Activated CD4-positive, alpha-beta T cell treated with anti-CD3 and anti-CD28 coated beads, Interleukin-2, amount 50 U/mL, for 24 hours (primary cell): ENCODE data around the gene POLR3E.

Experiments used
- DNase-seq, 2 donors: peaks; one replicate each; pipeline ENCODE4 v3.0.0-alpha.2; 2020; ENCODE audit warnings: low read depth in 1 of 2, low spot score in 1 of 2

The POLR3E gene

DNA sequence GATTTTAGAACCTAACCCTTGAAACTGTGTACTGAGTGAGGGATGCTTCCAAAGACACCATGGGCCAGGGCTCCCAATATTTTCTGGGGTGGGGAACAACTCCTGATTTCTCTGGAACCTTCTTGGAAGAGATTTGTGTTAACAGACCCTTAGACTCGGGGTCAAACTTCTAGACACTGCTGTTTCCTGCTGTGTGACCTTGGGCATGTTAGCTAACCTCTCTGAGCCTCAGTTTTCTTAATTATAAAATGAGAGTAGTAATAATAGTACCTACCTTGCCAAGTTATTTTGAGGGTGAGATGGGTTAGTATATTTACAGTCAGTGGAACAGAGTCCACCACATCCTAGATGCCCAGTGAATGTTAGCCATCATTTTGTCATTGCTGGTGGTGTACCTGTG lies 18.8 kb downstream of the POLR3E start:
- DNase-seq = no peak

DNA sequence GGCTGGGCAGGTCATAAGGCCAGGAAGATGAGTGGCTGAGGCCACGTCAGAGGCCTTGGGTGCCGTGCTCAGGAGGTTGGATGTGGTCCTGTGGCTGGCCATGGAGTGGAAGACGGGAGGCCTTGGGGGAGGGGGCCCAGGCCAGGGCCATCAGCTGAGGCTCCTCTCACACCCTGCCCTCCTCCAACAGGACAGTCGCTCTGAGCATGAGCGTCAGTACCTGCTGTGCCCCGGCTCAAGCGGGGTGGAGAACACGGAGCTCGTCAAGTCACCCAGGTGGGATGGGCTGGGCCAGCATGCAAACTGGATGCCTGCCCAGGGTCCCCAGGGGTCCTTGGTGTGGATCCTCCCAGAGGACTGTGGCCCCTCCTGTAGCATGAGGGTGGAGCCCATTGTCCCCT lies 19.2 kb downstream of the POLR3E start:
- DNase-seq = no peak

DNA sequence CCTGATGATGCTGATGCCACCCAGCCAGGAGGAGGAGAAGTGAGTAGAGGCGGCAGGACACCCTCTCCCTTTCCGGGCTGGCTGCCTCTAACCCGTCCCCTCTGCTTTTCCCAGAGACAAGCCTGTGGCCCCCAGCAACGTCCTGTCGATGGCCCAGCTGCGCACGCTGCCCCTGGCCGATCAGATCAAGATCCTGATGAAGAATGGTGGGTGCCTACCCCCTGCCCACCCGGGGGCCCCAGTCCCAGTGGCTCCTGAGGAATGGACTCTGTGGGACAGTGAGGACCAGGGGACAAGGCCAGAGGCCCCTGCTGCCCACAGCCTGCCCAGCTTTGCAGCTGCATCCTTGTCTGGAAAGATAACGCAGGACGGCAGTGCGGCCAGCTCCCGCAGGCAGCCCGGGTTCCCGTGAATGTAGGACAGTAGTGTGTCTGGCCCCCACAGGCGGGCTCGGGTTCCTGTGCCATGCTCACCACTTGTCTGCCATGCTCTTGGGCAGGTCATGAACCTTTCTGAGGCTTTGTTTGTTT lies 19.9 kb downstream of the POLR3E start:
- DNase-seq = no peak

DNA sequence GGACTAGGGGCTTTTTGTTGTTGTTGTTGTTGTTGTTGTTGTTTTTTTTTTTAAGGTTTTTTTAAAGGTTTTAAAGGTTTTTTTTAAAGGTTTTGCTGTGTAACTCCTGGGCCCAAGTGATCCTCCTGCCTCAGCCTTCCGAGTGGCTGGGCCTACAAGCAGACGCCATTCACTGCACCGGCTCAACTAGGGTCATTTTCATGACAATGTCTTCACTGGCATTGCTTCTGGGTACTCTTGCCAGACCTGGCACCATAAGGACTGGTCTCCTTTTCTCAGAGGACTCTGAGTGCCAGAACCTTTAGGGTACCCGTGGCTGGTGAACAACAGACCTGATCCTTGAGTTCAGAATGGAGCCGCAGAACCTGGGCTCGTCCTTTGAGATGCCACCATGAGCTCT lies 20.4 kb downstream of the POLR3E start:
- DNase-seq = no peak

DNA sequence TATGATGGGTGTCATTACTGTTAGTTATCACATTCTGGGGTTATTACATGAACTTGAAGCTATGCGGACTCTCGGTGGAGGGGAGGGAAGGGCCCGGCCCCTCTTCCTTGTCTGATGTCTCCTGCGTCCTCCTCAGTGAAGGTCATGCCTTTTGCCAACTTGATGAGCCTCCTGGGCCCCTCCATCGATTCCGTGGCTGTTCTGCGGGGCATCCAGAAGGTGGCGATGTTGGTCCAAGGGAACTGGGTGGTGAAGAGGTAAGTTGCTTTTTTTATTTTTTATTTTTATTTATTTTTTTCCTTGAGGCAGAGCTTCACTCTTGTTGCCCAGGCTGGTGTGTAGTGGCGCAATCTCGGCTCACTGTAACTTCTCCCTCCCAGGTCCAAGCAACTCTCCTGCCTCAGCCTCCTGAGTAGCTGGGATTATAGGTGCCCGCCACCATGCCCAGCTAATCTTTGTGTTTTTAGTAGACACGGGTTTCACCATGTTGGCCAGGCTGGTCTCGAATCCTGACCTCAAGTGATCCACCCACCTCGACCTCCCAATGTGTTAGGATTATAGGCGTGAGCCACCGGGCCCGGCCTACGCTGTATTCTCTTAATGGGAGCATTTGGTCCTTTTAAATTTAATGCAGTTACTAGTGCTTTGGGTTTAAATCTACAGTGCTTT lies 21.6 kb downstream of the POLR3E start:
- DNase-seq = peak in 1 of 2 donors; percentile 30

DNA sequence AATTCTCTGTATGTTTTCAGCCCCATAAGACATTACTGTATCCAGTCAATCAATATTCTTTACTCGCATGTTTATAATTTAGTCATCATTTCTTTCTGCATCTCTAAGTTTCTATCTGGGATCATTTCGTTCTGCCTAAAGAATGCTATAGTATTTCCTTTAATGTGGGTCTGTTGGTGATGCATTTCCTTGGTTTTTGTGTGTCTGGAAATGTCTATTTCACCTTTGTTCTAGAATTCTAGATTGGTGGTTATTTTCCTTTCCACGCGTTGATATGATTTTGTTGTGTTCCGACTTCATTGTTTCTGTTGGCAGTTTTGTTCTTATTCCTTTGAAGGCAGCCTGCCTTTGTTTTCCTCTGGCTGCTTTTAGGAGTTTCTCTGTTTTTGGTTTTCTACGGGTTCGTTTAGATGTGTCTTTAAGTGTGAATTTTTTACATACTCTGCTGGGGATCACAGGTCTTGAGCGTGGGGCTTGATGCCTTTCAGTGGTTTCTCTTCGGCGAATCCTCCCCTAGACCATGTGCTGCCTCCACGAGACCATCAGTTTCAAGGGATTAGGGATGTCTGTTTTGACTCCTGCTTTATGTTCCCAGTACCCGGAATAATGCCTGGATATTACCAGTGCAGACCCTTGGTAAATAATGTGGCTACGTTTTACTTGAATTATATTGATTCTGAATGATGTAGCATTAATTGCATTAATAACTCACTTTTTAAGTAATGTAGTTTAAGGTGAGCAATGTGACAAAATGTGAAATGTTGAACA lies 23.5 kb downstream of the POLR3E start:
- DNase-seq = no peak

DNA sequence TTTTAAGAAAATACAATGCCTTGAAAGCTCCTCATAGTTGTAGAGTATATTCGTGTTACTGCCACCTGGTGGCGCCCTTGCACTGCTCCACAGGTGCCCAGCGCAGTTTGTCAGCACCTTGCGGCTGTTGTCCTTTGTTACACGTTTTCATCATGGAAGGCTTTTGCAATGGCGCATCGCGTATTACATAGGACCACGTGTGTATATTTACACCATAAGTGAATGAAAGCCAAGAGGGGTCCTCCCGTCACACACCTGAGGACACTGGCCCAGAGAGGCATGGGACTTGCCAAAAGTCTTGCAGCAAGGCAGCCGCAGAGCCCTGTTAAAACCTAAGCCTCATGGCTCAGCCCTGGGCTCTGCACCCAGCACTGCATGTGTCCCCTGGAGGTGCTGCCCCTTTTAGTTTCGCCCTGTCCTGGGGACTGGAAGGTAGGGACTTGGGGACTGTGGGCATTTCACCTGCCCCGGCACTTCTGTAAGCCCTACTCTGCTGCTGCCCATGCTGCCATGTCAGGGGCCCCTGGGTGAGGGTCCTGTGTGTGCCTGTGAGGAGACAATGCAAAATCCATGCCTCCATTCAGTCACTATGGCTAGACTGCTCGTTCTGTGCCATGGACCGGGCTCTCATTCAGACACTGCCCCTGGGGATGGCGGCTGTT lies 24.3 kb downstream of the POLR3E start:
- peak; percentile 40 to 47 for DNase-seq

DNA sequence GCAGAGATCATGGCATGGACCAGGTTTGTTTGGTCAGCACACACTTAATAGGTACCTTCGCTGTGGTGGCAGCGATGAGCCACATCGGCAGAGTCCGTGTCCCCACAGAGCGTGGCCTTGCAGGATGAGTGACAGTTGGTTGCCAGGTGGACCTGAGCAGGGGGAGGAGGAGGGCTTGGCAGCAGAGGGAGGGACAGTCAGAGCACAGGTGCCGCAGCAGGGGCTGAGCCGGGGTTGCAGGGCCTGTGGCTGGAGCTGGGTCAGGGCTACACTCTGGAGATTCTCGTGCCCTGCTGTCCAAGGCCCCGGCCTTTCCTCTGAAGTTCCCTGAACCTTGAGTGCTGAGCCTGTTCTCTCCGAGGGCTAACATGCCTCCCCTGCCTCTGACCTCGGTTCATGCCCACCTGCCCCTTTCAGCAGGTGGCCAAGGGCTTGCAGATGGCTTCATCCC lies 24.8 kb downstream of the POLR3E start:
- no peak for DNase-seq

DNA sequence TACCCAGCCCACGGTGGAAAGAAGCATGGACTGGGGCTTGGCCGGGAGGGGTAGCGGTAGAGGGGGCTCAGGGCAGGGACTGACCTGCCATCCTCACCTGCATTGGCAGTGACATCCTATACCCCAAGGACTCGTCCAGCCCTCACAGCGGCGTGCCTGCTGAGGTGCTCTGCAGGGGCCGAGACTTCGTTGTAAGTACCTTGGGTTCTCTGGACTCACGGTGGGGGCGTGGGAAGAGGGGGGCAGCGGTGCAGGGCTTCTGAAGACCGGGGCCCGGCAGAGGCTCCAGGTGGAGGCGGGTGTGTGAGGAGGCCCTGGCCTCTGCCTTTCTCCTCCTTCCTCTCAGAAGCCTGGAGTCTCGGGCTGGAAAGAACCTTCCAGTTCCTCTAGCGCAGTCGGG lies 25.5 kb downstream of the POLR3E start:
- DNase-seq = no peak

DNA sequence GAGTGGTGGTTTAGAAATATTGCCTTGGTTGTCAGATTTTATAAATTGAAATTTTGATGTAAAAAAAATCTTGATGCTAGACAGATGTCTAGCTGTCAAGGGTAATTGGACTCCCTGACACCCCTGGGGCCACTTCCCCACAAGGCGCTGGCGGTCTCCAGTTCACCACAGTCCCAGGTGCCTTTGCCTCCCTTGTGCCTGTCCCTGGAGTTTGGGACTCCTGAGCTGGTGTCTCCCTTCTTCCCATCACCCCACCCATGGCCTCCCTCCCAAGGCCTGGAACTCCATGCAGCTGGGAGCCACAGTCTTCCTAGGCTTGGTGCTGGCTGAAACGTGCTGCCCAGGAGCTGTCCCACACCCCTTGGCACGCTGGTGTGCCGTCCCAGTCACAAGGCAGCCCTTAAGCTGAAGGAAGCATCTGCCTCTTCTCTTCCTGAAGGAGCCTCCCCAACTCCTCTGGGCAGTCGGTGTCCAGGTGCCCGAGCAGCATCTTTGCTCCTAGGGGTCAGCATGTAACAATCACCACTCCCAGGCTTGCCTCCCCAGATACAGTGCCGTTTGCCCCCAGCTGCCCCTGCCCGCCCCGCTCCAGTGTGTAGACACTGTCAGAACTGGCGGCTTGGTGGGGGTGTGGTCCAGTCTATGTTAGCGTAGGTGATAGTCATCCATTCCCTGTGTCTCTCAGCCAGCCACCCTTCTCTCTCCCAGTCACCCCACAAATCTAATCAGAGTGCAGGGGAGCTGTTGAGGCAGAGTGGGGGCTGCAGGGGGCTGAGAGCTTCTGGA lies 26.2 kb downstream of the POLR3E start:
- no peak for DNase-seq

DNA sequence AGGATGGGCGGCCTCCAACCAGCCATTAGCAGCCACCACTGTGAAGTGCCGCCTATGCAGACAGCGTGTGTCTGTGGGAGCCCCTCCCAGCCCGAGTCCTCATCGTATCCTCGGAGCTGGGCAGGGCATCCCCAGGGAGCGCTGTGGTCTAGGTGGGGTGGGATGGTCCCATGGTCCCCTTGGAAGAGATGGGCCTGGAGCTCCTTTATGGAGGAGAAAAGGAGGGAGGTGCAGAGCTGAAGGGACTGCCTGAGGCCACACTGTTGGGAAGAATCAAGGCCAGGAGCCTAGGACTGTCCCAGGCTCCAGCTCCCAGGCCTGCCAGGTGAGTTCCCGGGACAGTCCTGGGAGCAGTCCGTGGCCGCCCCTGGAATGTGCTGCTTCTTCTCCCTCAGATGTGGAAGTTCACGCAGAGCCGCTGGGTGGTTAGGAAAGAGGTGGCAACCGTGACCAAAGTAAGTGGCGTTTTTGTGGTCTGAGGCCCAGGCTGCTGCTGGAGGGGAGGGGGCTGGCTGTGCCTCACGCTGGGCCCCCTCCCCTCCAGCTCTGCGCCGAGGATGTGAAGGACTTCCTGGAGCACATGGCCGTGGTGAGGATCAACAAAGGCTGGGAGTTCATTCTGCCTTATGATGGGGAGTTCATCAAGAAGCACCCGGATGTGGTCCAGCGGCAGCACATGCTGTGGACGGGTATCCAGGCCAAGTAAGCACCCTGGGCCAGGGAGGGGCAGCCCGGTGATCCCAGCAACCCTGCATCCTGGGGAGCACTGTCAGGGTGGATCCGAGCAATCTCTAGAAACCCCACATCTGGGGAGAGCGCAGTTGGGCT lies 27.0 kb downstream of the POLR3E start:
- no peak for DNase-seq

DNA sequence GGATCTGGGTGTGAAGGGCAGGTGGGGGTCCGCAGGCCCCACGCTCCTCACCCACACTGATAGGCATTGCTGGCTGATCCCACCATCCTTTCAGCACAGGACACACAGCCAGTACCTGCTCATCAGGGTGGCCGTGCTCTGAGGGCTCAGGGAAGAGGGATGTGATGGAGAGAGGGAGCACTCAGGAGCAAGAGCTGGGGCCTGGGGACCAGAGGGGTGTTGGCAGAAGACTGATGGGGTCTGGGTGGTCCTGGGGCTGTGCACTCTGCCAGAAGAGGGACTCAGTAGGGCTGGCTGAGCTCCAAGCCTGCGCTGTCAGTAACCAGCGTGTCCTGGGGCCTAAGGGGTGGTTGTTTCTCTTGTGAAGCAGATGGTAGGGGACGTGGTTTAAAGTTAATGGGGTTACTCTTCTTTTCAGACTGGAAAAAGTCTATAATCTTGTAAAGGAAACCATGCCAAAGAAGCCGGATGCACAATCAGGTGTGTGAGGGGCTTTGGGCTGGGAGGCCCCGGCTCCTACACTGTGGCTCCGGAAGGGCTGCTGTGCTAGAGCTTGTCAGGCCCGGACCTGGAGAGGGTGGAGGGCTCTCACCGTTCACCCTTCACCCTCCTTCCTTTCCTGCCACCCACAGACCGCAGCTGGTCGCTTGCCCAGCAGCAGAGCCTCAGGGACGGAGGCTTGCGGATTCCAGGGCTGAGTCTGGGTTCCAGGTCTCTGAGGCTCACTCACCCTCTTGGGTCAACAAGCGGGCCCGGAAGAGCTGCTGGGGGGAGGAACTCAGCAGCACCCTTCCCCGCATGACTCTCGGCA lies 27.8 kb downstream of the POLR3E start:
- DNase-seq = no peak

DNA sequence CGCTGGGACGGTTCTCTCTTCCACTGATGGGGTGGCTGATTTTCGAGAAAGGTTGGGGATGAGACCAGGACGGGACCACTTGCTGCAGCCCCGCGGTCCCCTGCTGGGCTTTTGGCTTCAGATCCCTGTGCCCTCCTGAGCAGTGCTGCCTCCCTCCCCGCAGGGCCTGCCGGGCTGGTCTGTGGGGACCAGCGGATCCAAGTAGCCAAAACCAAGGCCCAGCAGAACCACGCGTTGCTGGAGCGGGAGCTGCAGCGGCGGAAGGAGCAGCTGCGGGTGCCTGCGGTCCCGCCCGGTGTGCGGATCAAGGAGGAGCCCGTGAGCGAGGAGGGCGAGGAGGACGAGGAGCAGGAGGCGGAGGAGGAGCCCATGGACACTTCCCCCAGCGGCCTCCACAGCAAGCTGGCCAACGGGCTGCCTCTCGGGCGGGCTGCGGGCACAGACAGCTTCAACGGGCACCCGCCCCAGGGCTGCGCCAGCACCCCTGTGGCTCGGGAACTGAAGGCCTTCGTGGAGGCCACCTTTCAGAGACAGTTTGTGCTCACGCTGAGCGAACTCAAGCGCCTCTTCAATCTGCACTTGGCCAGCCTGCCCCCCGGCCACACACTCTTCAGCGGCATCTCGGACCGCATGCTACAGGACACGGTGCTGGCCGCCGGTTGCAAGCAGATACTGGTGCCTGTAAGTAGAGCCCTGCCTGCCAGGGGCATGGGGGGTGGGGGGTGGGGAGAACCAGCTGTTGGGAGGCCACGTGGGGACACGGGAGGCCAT lies 28.6 kb downstream of the POLR3E start:
- DNase-seq = no peak

DNA sequence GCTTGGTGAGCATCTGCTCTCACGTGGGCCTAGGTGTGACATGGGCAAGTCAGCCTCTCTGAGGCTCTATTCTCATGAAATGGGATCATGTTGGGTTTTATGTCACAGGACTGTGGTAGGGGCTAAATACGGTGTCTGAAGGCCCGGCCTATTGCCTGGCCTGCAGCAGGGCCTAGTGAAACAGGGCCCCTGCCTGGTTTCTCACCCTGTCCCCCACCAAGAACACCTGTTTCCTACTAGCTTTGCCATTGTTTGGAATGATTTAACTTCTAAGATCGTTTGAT lies 29.1 kb downstream of the POLR3E start:
- DNase-seq = no peak

DNA sequence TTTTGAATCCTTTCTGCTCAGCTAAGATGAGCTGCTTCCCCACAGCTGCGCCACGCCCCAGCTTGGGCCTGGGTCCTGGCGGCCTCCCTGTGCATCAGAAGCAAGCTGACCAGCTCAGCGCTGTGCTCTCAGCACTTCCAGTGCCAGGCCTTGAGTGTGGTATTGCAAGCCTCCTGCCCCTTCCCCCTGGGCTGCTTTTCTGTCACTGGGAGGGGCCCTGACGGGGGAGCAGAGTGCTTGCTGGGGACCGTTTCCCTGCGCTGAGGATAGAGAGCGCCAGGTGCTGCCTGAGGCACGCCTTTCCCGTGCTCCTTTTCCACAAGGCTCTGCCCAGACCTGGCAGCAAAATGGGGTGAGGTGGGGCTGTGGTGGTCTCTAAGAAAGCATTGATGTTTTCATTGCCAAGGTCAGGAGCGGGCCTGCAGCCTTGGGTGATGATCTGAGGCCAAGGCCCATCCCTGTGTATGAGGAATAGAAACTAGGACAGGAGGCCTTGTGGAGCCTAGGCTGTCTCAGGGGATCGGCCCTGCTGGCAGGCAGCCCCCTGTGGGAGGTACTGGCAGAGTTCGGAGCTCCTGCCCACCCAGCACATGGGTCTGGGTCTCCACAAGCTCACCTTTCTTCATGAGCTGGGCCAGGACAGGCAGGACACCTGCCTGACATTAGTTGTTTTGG lies 29.7 kb downstream of the POLR3E start:
- DNase-seq = no peak

DNA sequence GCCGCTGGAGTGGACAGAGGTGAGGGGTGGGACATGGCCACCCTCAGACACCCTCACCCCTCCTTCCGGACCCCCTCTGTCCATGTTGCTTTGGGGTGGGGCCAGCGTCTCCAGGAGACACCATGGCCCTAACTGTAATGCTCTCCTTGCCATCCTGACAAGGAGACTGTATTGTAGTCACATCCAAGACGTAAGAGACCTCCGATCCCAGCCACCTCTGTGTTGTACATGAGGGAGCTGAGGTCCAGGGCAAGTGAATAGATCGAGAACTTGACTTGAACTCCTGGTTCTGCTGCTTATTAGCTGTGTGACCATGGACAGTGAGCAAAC lies 30.2 kb downstream of the POLR3E start:
- no peak for DNase-seq

DNA sequence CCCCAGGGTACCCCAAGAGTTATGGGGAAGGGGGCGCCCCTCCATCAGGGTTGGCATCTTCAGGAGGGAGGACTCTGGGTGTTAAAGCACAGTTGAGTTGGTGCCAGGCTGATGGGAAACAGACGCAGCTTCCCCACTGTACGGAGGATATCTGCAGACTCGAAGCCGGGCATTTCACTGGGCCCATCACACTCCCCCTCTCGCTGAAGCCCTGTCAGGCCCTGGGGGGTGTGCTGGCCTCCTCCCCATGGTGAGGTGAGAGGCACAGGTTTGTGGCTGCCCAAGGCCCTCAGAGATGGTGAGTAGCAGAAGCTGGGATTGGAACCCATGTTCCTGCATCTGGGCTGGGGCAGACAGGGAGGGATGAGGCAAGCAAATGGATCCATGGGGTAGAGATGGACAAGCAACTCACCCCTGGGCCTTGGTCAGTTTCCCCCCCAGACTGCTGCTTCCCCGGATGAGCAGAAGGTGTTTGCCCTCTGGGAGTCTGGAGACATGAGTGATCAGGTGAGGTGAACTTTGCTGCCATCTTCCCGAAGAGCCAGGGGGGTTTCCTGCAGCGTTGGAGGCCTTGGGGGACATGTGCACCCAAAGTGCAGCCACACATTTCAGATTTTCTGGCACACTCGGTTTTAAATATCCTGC lies 31.0 kb downstream of the POLR3E start:
- no peak for DNase-seq

DNA sequence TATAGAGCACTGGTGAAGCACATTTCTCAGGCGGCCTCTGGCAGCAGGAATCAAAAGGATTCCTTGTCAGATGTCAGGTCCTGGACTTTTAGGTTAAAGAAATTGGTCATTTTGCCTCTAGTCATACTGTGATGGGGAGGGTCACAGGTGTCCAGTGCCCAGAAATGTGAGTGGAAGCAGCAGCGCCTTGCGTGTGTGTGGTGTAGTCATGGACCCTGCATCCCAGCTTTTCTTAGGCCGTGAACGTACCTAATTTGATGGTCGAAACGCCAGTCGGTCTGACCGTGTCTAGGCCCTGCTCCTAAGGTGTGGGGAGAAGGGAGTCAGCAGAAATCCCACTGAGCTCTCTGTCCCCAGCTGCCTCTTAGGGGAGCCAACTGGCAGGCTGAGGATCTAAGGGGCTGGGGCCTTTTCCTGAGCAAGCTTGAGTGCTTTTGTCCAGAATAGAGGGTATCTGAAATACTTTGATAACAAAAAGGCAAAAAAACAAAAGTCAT lies 32.0 kb downstream of the POLR3E start:
- DNase-seq = no peak
